Prostate gland (tissue), 2 donors: Measurements from ENCODE around the gene PLEKHD1. TPM values are rescaled to one million over a fixed set of nuclear protein-coding genes. Genes with fewer than 3 reads are reported as not detected.

Source experiments
- DNase-seq: peaks from one replicate; pipeline ENCODE4 v3.0.0-alpha.2; 2019; ENCODE audit warnings: low spot score
- H3K27ac ChIP-seq, 2 donors: fragments of 200-600 bp; sonication (generic); 2 replicates each; pipeline ENCODE4 v1.5.1; 2017 to 2019
- H3K27me3 ChIP-seq: fragments of 200-600 bp; sonication (generic); replicated peaks from 2 replicates; pipeline ENCODE4 v1.5.1; 2019; ENCODE audit not compliant: insufficient read depth
- H3K36me3 ChIP-seq, 2 donors: fragments of 200-600 bp; sonication (generic); 1 replicate in 1 of 2; 2 replicates in 1 of 2; pipeline versions ENCODE4 v1.5.1 to v1.8.1; 2017 to 2019
- H3K4me1 ChIP-seq: fragments of 200-600 bp; sonication (generic); replicated peaks from 2 replicates; pipeline ENCODE4 v1.5.1; 2019
- H3K4me3 ChIP-seq, 2 donors: fragments of 200-600 bp; sonication (generic); 2 replicates each; pipeline ENCODE4 v1.5.1; 2017 to 2019
- H3K9me3 ChIP-seq: fragments of 200-600 bp; sonication (generic); 2 replicates; pipeline ENCODE4 v1.5.1; 2017
- POLR2A ChIP-seq: fragments of 450-650 bp; IDR thresholded peaks from one replicate; pipeline ENCODE4 v1.6.1; 2016; ENCODE audit warnings: antibody characterized with exemption, mild to moderate bottlenecking
- POLR2AphosphoS5 ChIP-seq: sonication (generic); formaldehyde crosslinking; IDR thresholded peaks from one replicate; pipeline ENCODE4 v1.6.1; 2017; ENCODE audit warnings: antibody characterized with exemption
- WGBS: methylation state at CpG from one replicate; pipeline ENCODE4 v1.1.5; 2018; 5-methylcytosine and 5-hydroxymethylcytosine counted together
- intact Hi-C: fragments of 100-400 bp; cut with DNase I; formaldehyde crosslinking; loops from one replicate; pipeline ENCODE4 v1.14.2; 2022
- total RNA-seq, 2 donors: library from RNA; depleted of rRNA; stranded (reverse); fragments of >200 nt; gene quantifications; one replicate each; pipeline ENCODE4 v1.1.0, GENCODE V29; 2016
- TF ChIP-seq, protein P1 (sequence below), 4 experiments: fragments of 200-600 bp in 2 of 4; fragments of 450-650 bp in 2 of 4; sonication (generic) in 2 of 4; IDR thresholded peaks; 1 replicate in 3 of 4; 2 replicates in 1 of 4; pipeline ENCODE4 v1.5.1; 2016 to 2019; ENCODE audit warnings: antibody characterized with exemption in 4 of 4, mild to moderate bottlenecking in 2 of 4, moderate library complexity in 2 of 4

PLEKHD1 gene
- total RNA-seq, 2 donors from 2014 or later, result 0.27 to 0.40 TPM

DNA sequence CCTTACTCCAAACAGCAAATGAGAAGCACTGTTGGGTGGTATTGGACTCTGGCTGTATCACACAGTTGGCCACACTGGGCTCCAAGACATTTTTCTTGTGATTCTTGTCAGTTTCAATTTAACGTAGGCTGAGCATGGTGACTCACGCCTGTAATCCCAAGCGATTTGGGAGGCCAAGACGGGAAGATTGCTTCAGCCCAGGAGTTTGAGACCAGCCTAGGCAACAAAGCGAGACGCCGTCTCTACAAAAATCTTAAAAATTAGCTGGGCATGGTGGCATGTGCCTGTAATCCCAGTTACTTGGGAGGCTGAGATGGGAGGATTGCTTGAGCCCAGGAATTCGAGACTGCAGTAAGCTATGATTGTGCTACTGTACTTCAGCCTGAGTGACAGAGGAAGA is 35.3 kb upstream of the PLEKHD1 start:
- Histone ChIP-seq H3K36me3 (no peaks in the 10 kb centered on the region), H3K27me3 (no peaks in the 10 kb centered on the region), H3K9me3 (no peaks in the 10 kb centered on the region), H3K4me1 (no peaks in the 10 kb centered on the region), H3K27ac (no peak overlapping the region), H3K4me3 (no peak overlapping the region)
- TF ChIP-seq, protein P1, sequence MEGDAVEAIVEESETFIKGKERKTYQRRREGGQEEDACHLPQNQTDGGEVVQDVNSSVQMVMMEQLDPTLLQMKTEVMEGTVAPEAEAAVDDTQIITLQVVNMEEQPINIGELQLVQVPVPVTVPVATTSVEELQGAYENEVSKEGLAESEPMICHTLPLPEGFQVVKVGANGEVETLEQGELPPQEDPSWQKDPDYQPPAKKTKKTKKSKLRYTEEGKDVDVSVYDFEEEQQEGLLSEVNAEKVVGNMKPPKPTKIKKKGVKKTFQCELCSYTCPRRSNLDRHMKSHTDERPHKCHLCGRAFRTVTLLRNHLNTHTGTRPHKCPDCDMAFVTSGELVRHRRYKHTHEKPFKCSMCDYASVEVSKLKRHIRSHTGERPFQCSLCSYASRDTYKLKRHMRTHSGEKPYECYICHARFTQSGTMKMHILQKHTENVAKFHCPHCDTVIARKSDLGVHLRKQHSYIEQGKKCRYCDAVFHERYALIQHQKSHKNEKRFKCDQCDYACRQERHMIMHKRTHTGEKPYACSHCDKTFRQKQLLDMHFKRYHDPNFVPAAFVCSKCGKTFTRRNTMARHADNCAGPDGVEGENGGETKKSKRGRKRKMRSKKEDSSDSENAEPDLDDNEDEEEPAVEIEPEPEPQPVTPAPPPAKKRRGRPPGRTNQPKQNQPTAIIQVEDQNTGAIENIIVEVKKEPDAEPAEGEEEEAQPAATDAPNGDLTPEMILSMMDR (IDR thresholded peaks at IDR 0.05), result no peak
- no peak for TF ChIP-seq POLR2A
- no peak for TF ChIP-seq POLR2AphosphoS5
- intact Hi-C loops, result no loop called here
- DNase-seq, result no peak
- WGBS, result 96% methylated on average over 8 of the region's 8 CpGs

DNA sequence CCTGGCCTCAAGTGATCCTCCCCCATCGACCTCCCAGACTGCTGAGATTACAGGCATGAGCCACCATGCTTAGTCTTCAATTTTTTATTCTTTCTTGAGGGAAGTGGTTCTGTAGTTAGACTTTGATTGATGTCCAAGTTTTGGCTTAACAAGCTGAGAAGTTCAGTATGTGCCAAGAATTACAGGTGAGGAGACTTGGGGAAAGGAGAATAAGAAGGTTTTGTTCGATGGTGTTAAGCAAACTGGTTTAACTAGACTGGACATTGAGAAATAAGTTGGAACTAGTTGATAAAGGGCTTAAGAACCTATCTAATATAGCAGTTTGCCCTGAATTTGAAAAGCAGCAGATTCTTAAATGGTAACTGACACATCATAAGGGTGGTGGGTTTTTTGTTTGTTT is 32.6 kb upstream of the PLEKHD1 start:
- no peaks in the 10 kb centered on the region for H3K27me3 ChIP-seq
- TF ChIP-seq POLR2AphosphoS5 (no peak), POLR2A (no peak)
- TF ChIP-seq, protein P1 (IDR thresholded peaks at IDR 0.05), result no peak
- no peak overlapping the region for H3K4me3 ChIP-seq
- H3K27ac ChIP-seq, result no peak overlapping the region
- H3K4me1 ChIP-seq, result no peaks in the 10 kb centered on the region
- DNase-seq, result no peak
- intact Hi-C loops, result no loop called here
- no peaks in the 10 kb centered on the region for H3K9me3 ChIP-seq
- H3K36me3 ChIP-seq, result peaks cover 0 to 4% of the 10 kb centered on the region in 2 donors
- WGBS, result 58% methylated on average over 2 of the region's 2 CpGs

DNA sequence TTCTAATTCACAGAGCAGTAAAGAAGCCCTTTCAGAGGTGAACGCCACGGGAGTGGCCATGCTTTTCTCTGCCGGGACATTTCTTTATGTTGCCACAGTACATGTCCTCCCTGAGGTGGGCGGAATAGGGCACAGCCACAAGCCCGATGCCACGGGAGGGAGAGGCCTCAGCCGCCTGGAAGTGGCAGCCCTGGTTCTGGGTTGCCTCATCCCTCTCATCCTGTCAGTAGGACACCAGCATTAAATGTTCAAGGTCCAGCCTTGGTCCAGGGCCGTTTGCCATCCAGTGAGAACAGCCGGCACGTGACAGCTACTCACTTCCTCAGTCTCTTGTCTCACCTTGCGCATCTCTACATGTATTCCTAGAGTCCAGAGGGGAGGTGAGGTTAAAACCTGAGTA is 26.2 kb upstream of the PLEKHD1 start:
- 89% methylated on average over 11 of the region's 11 CpGs for WGBS

DNA sequence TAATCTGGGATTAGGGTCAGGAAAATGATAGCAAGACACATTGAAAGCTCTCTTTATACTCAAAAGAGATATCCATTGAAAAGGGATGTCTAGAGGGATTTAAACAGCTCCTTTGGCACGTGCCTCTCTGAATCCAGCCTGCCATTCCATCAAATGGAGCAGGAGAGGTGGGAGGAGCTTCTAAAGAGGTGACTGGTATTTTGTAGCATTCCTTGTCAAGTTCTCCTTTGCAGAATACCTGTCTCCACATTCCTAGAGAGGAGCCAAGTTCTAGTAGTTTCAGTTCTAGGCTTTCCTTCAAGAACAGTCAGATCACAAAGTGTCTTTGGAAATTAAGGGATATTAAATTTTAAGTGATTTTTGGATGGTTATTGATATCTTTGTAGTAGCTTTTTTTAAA is 25.4 kb upstream of the PLEKHD1 start:
- intact Hi-C loops, result loop anchor here (2.0 kb wide), 1 partner anchor 216 kb away; no protein-coding TSS in a partner anchor
- no peak overlapping the region for H3K4me3 ChIP-seq

More for the DNA sequence above, 26.2 kb upstream of the PLEKHD1 start:
- Histone ChIP-seq H3K4me1 (no peaks in the 10 kb centered on the region), H3K36me3 (peaks cover 0 to 4% of the 10 kb centered on the region in 2 donors), H3K27me3 (no peaks in the 10 kb centered on the region), H3K27ac (no peak overlapping the region), H3K9me3 (no peaks in the 10 kb centered on the region), H3K4me3 (no peak overlapping the region)
- no peak for TF ChIP-seq POLR2AphosphoS5
- TF ChIP-seq POLR2A, result no peak
- no peak for DNase-seq
- intact Hi-C loops, result loop anchor here (2.0 kb wide), 1 partner anchor 216 kb away; no protein-coding TSS in a partner anchor

DNA sequence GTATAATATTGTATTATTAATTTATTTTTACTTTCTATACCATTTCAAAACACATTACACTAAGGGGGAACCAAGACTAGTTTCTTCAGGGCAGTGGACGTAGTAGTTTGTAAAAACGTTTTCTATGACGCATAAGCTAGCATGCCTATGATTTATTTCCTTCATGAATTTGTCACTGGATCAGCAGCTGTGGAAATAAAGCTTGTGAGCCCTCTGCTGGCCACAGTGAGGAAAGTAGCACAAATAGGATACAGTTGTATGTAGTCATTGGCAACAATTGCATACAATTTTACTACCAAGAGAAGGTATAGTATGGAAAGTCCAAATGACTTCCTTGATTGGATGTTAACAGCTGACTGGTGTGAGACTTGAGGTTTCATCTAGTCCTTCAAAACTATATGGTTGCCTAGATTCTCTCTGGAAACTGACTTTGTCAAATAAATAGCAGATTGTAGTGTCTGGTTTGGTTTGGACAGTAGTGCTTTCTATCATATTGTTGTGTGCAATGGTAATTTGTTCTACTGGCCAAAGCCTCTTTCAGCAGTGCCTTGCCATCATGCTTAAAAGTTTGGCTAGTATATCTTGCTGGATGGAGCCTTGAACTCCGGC is 24.3 kb upstream of the PLEKHD1 start:
- 25% methylated on average over 4 of the region's 4 CpGs for WGBS
- DNase-seq, result peak; percentile 72
- no peak overlapping the region for H3K4me3 ChIP-seq
- intact Hi-C loops, result no loop called here
- H3K27ac ChIP-seq, result no peak overlapping the region
- peak; percentile 82 for TF ChIP-seq POLR2AphosphoS5
- TF ChIP-seq, protein P1 (IDR thresholded peaks at IDR 0.05), result peak; percentile 35 to 91 (median 79)
- no peak for TF ChIP-seq POLR2A
- no peaks in the 10 kb centered on the region for H3K27me3 ChIP-seq
- peaks cover 0 to 4% of the 10 kb centered on the region in 2 donors for H3K36me3 ChIP-seq
- H3K9me3 ChIP-seq, result no peaks in the 10 kb centered on the region
- no peaks in the 10 kb centered on the region for H3K4me1 ChIP-seq

More for the DNA sequence above, 25.4 kb upstream of the PLEKHD1 start:
- TF ChIP-seq, protein P1 (IDR thresholded peaks at IDR 0.05), result no peak
- TF ChIP-seq POLR2AphosphoS5 (no peak), POLR2A (no peak)
- Histone ChIP-seq H3K36me3 (peaks cover 0 to 4% of the 10 kb centered on the region in 2 donors), H3K4me1 (no peaks in the 10 kb centered on the region), H3K9me3 (no peaks in the 10 kb centered on the region), H3K27me3 (no peaks in the 10 kb centered on the region), H3K27ac (no peak overlapping the region)
- DNase-seq, result no peak
- 57% methylated on average over 1 of the region's 1 CpG for WGBS
